ENCODE data around the gene ITGB5.
A peak's percentile ranks its signal among the peaks of the same experiment; 100 is the strongest.

Gene ITGB5

DNA sequence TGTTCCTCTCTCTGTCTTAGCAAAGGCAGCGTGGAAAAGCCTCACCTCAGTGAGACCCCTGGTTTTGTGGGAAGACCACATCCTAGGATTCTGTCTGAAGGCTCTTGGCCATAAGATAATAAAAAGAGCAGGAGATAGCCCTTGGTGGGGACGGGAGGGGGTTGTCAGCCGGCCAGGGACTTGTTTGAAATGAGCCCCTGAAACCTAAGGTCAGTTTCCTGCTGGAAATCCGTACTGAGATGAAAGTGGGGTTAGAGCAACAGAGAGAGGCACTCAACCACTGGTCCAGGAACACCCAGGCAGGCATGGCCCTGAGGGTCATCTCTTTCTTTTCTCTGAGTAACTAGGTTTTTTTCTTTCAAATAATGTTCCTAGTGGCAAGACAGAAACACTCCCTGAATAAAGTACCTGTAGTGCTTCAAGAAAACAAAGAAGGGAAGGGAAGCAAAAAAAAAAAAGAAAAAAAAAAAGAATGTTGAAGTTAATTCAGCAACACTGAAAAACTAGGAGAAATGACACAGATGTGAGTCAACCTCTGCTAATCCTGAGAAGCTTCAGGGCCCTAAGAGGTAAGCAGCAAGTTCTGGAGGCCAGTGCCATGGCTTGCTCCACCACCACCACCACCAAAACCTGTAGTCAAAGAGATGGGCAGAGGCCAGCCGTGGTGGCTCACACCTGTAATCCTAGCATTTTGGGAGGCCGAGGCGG is 3.2 kb downstream of the ITGB5 start:
- Mint-ChIP-seq H3K27me3 (peaks cover 71% of the 10 kb centered on the region), H3K27ac (no peak overlapping the region), H3K4me3 (no peak overlapping the region), H3K4me1 (peaks cover 19% of the 10 kb centered on the region), H3K9me3 (no peaks in the 10 kb centered on the region)
- ATAC-seq (no peak), DNase-seq (no peak)

GRCh38 chr3:124882816-124883747 is 4.1 kb downstream of the ITGB5 start:
- Mint-ChIP-seq H3K27me3 (peaks cover 67% of the 10 kb centered on the region), H3K4me1 (peaks cover 25% of the 10 kb centered on the region), H3K4me3 (no peak overlapping the region), H3K9me3 (no peaks in the 10 kb centered on the region), H3K27ac (no peak overlapping the region)
- DNase-seq: no peak
- no peak for ATAC-seq

DNA sequence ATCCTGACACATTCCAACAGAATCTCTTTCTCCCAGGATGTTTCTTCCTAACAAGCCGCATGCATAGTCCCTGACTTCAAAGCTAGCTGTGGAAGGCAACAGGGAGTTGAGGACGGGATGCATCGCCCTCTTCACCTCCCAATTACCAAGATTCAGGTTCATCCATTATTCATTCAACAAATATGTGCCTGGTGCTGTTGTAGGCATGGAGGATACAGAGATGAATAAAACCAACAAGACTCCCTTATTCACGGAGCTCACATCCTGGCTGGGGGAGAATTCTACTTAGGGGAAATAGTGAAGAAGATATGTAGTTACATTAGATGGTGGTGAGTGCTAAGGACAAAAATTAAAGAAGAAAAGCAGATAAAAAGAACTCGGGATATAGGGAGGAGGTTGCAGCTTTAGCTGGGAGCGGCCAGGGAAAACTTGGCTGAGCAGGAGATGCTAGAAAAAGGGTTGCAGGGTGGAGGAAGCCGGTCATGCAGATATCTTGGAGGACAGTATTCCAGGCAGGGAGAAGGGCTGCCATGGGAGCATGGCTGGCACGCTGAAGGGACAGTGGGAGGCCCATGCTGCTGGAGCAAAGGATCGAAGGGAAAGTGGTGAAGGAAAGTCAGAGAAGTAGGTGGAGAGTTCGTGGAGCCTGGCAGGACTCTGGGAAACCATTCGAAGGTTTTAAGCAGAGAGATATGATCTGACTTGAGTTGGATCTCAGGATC is 5.0 kb downstream of the ITGB5 start:
- DNase-seq: no peak
- no peak overlapping the region for H3K4me3 Mint-ChIP-seq
- ATAC-seq: no peak
- peaks cover 18% of the 10 kb centered on the region for H3K4me1 Mint-ChIP-seq
- no peak overlapping the region for H3K27ac Mint-ChIP-seq
- no peaks in the 10 kb centered on the region for H3K9me3 Mint-ChIP-seq
- H3K27me3 Mint-ChIP-seq: peaks cover 58% of the 10 kb centered on the region

GRCh38 chr3:124879337-124879680 is 7.9 kb downstream of the ITGB5 start:
- Mint-ChIP-seq H3K27ac (no peak overlapping the region), H3K9me3 (no peaks in the 10 kb centered on the region), H3K4me3 (peak overlapping the region in 1 of 2 donors; percentile 11), H3K27me3 (peaks cover 37% of the 10 kb centered on the region), H3K4me1 (peaks cover 12% of the 10 kb centered on the region)
- DNase-seq (no peak), ATAC-seq (no peak)

- Mint-ChIP-seq H3K27me3 (peaks cover 31% of the 10 kb centered on the region), H3K4me3 (peak overlapping the region; percentile 11 to 14), H3K27ac (peak overlapping the region in 1 of 2 donors; percentile 5), H3K9me3 (no peaks in the 10 kb centered on the region), H3K4me1 (peaks cover 12% of the 10 kb centered on the region)
- ATAC-seq (peak; percentile 87), DNase-seq (peak; percentile 5 to 28)
Observed at GRCh38 chr3:124878561-124879336, 8.4 kb downstream of the ITGB5 start.

DNA sequence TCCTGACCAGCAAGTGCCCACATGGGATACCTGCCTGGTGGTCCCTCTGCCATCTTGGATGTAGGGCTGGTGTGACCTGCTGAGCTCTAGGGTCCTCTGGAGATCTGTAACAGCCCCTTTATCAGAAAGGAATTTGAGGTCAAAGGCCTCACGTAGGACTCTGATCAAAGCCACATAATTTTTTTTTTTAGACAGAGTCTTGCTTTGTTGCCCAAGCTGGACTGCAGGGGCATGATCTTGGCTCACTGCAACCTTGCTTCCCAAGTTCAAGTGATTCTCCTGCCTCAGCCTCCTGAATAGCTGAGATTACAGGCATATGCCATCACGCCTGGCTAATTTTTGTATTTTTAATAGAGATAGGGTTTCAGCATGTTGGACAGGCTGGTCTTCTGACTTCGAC is 9.5 kb downstream of the ITGB5 start:
- H3K4me3 Mint-ChIP-seq: no peak overlapping the region
- H3K27ac Mint-ChIP-seq: no peak overlapping the region
- ATAC-seq (no peak), DNase-seq (no peak)
- H3K4me1 Mint-ChIP-seq: peaks cover 12% of the 10 kb centered on the region
- H3K9me3 Mint-ChIP-seq: no peaks in the 10 kb centered on the region
- H3K27me3 Mint-ChIP-seq: peaks cover 21% of the 10 kb centered on the region

GRCh38 chr3:124876401-124876878 is 10.7 kb downstream of the ITGB5 start:
- Mint-ChIP-seq H3K4me3 (no peak overlapping the region), H3K27me3 (peaks cover 17% of the 10 kb centered on the region), H3K27ac (no peak overlapping the region), H3K4me1 (peaks cover 12% of the 10 kb centered on the region), H3K9me3 (no peaks in the 10 kb centered on the region)
- no peak for DNase-seq
- no peak for ATAC-seq

DNA sequence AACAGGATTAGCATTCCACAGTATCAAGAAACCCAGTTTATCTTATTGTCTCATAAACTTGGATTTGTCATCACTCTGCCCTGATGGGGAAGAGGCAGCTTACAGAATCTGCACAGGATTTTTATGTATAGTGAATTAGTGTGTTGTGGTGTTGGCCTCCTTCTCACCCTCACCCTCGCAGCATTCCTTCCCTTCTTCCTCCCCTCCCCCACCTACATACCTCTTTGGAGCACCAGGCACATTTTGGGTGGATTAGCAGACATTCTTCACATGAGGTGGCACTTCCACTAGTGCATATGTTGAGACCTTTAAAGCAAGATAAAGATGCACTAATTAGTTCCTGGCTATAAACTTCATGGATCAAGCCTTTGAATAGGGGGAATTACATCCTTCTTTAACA is 13.9 kb downstream of the ITGB5 start:
- Mint-ChIP-seq H3K4me3 (no peak overlapping the region), H3K9me3 (no peaks in the 10 kb centered on the region), H3K27me3 (peaks cover 10% of the 10 kb centered on the region), H3K27ac (no peak overlapping the region), H3K4me1 (no peaks in the 10 kb centered on the region)
- DNase-seq (no peak), ATAC-seq (no peak)

GRCh38 chr3:124867511-124867910 is 19.7 kb downstream of the ITGB5 start:
- Mint-ChIP-seq H3K4me3 (no peak overlapping the region), H3K27ac (no peak overlapping the region), H3K4me1 (no peaks in the 10 kb centered on the region), H3K27me3 (peaks cover 25% of the 10 kb centered on the region), H3K9me3 (no peaks in the 10 kb centered on the region)
- DNase-seq (no peak), ATAC-seq (no peak)

DNA sequence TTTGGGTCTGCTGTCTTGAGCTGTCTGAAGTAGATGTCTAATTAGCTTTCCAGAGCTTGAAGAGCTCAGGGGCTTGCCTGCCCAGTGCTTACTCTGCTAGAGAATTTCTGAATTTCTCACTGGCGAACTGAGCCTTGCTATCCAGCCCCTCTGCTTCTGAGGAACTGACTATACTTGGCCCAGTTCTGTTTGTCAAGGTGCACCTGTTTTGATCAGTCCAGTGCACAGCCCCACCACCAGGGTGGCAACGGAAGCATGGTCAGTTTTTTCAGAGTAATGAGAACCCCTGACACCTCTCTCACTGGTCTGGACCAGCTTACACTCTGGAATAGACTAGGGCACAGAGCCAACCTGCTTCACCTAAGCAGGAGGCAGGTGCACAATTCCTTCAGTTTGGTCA is 25.2 kb downstream of the ITGB5 start:
- Mint-ChIP-seq H3K4me1 (no peaks in the 10 kb centered on the region), H3K4me3 (no peak overlapping the region), H3K9me3 (no peaks in the 10 kb centered on the region)

DNA sequence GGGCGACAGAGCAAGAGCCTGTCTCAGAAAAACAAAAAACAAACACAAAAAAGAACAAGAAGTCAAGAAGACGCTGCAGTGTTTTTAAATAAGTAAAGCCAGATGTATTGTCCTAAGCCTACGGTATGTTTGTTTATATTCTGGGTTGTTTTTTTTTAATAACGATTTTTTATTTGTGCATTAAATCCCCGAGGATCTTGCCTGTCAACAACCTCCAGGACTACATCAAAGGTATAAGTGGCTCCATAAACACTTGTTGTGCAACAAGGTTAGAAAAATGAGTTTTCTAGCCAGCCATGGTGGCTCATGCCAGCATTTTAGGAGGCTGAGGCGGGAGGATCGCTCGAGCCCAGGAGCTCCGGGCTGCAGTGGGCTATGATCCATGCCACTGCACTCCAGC is 26.1 kb downstream of the ITGB5 start:
- Mint-ChIP-seq H3K9me3 (no peaks in the 10 kb centered on the region), H3K27ac (no peak overlapping the region), H3K27me3 (peaks cover 8% of the 10 kb centered on the region), H3K4me3 (no peak overlapping the region), H3K4me1 (no peaks in the 10 kb centered on the region)
- DNase-seq: no peak
- no peak for ATAC-seq

More for the DNA sequence above, 25.2 kb downstream of the ITGB5 start:
- DNase-seq (no peak), ATAC-seq (no peak)
- H3K27me3 Mint-ChIP-seq: peaks cover 9% of the 10 kb centered on the region
- no peak overlapping the region for H3K27ac Mint-ChIP-seq

DNA sequence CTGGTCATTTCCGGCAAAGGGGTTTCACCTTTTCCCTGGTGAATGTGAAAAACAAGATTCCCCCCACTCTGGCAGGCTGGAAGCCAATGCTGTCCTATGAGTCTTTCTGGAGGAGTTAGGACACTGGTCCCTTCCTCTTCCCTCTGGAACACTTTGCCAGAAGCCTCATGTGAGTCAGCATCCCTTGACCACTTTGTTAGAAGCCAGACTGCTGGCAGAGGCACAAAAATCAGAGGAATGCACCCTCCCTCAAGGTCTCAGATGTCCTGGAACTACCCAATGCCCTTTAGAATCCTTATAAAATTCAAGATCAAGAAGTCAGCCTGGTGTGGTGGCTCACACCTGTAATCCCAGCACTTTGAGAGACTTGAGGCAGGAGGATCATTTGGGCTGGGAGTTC is 26.6 kb downstream of the ITGB5 start:
- Mint-ChIP-seq H3K27ac (peak overlapping the region in 1 of 2 donors; percentile 11), H3K9me3 (no peaks in the 10 kb centered on the region), H3K4me3 (no peak overlapping the region), H3K27me3 (peaks cover 8% of the 10 kb centered on the region), H3K4me1 (no peaks in the 10 kb centered on the region)
- DNase-seq (no peak), ATAC-seq (no peak)

DNA sequence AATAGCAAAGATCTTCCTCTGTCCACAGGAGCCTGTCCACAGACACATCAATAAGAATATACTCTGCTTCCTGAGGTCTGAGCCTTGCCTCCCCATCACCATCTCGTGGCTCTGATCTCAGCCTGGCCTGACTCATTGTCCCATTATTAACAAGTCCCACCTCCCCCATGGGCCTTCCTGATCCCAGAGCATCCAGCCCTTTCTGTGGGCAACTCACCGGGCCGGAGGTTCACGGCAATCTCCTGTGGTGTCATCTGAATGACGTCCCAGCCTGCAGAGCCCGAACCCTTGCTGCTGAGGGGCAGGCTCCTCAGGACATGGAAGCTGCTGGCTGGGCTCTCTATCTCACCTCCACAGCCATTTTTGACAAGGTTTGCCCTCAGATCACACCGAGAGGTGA is 28.1 kb downstream of the ITGB5 start:
- Mint-ChIP-seq H3K27me3 (peaks cover 8% of the 10 kb centered on the region), H3K4me1 (no peaks in the 10 kb centered on the region), H3K4me3 (no peak overlapping the region), H3K9me3 (no peaks in the 10 kb centered on the region), H3K27ac (no peak overlapping the region)
- no peak for ATAC-seq
- no peak for DNase-seq

- Mint-ChIP-seq H3K4me3 (no peak overlapping the region), H3K9me3 (no peaks in the 10 kb centered on the region), H3K27me3 (peaks cover 8% of the 10 kb centered on the region), H3K4me1 (no peaks in the 10 kb centered on the region), H3K27ac (no peak overlapping the region)
- DNase-seq (no peak), ATAC-seq (no peak)
Observed at GRCh38 chr3:124858275-124858674, 28.9 kb downstream of the ITGB5 start.

GRCh38 chr3:124856677-124857076 is 30.5 kb downstream of the ITGB5 start:
- H3K27me3 Mint-ChIP-seq: peaks cover 8% of the 10 kb centered on the region
- H3K27ac Mint-ChIP-seq: no peak overlapping the region
- DNase-seq: no peak
- no peak overlapping the region for H3K4me3 Mint-ChIP-seq
- no peak for ATAC-seq
- H3K9me3 Mint-ChIP-seq: no peaks in the 10 kb centered on the region
- H3K4me1 Mint-ChIP-seq: no peaks in the 10 kb centered on the region

All from stimulated activated naive CD8-positive, alpha-beta T cell treated with anti-CD3 and anti-CD28 coated beads, Interleukin-15, amount 100 ng/mL, for 72 hours (primary cell).